K562 (cell line): ENCODE measurements around the gene AAK1. TPM values are rescaled to one million over a fixed set of nuclear protein-coding genes. Genes with fewer than 3 reads are reported as not detected.
A peak's percentile ranks its signal among the peaks of the same experiment; 100 is the strongest.

ENCODE experiments used
- CTCF ChIP-seq, 3 experiments: IDR thresholded peaks in 2 of 3; conservative IDR thresholded peaks in 1 of 3; 2 replicates each; pipeline ENCODE4 v1.5.1; 2011 to 2012; ENCODE audit warnings: low read length in 3 of 3, mild to moderate bottlenecking in 3 of 3, control low read depth in 2 of 3, improper control_type of control experiment in 1 of 3, inconsistent platforms in 1 of 3, low read depth in 1 of 3, mixed read lengths in 1 of 3, moderate library complexity in 1 of 3; ENCODE audit not compliant: insufficient read depth in 2 of 3
- CXXC5 ChIP-seq: fragments of 250-450 bp; sonication (Bioruptor Pico); IDR thresholded peaks from 2 replicates; pipeline ENCODE4 v1.8.0; 2022; ENCODE audit warnings: inconsistent platforms, mild to moderate bottlenecking, moderate library complexity
- DLX4 ChIP-seq: fragments of 250-450 bp; sonication (Bioruptor Pico); IDR thresholded peaks from 2 replicates; pipeline ENCODE4 v1.6.1; 2021; ENCODE audit warnings: mild to moderate bottlenecking
- MEF2D ChIP-seq: conservative IDR thresholded peaks from 2 replicates; pipeline ENCODE4 v1.6.1; 2016; ENCODE audit warnings: low read depth, missing genetic modification characterization, missing compliant biosample characterization
- POU5F1 ChIP-seq: fragments of 150-350 bp; IDR thresholded peaks from 2 replicates; pipeline ENCODE4 v1.6.1; 2014; ENCODE audit warnings: borderline replicate concordance, low read length, low read depth, mild to moderate bottlenecking; ENCODE audit not compliant: partially characterized antibody
- SLC30A9 ChIP-seq: fragments of 250-450 bp; sonication (Bioruptor Pico); IDR thresholded peaks from 2 replicates; pipeline ENCODE4 v1.8.0; 2022; ENCODE audit warnings: mild to moderate bottlenecking, moderate library complexity
- SRF ChIP-seq, 2 experiments: fragments of 250-450, 450-650 bp in 1 of 2; sonication (Bioruptor Pico) in 1 of 2; sonication (generic) in 1 of 2; formaldehyde crosslinking; IDR thresholded peaks; 2 replicates each; pipeline versions ENCODE4 v1.5.0 to v1.5.1; 2020 to 2022; ENCODE audit warnings: mild to moderate bottlenecking in 1 of 2, missing genetic modification reagents in 1 of 2
- USF2 ChIP-seq: sonication (generic); formaldehyde crosslinking; IDR thresholded peaks from 2 replicates; pipeline ENCODE4 v1.5.0; 2020; ENCODE audit warnings: missing genetic modification reagents
- XRCC4 ChIP-seq: IDR thresholded peaks from one replicate; pipeline ENCODE4 v1.6.1; 2011; ENCODE audit not compliant: insufficient read depth, insufficient read length; ENCODE audit errors: extremely low read depth
- ZNF449 ChIP-seq: fragments of 250-450 bp; sonication (Bioruptor Pico); IDR thresholded peaks from 2 replicates; pipeline ENCODE4 v1.8.0; 2022; ENCODE audit warnings: moderate library complexity, mild to moderate bottlenecking, inconsistent platforms
- ZNF57 ChIP-seq: fragments of 450-650 bp; formaldehyde crosslinking; IDR thresholded peaks from 2 replicates; pipeline ENCODE4 v1.4.0; 2020; ENCODE audit warnings: mild to moderate bottlenecking, moderate library complexity
- polyA plus RNA-seq, 8 experiments: library from polyadenylated mRNA; depleted of rRNA in 4 of 8; stranded (reverse) in 5 of 8; unstranded in 3 of 8; fragments of >200 nt; fragmentation: Nextera tagmentation in 2 of 8; fragmentation: Illumina TruSeq in 1 of 8; extraction: Ambion mirVana in 2 of 8; extraction: Trizol in 1 of 8; gene quantifications; 2 replicates each; pipeline versions ENCODE4 v1.2.1 to v1.2.3, GENCODE V29; 2011 to 2014; ENCODE audit warnings: inconsistent platforms in 1 of 8, missing spikeins in 1 of 8
- total RNA-seq, 7 experiments: library from RNA; depleted of rRNA in 6 of 7; stranded (reverse); fragments of >200 nt in 6 of 7; fragmentation: Illumina TruSeq in 2 of 7; extraction: Trizol in 2 of 7; gene quantifications; 2 replicates each; pipeline versions ENCODE4 v1.2.1 to v1.2.3, GENCODE V29; 2011 to 2021; ENCODE audit warnings: low replicate concordance in 1 of 7
- TF ChIP-seq, protein P1 (sequence below): fragments of 450-650 bp; formaldehyde crosslinking; conservative IDR thresholded peaks from 2 replicates; pipeline ENCODE4 v1.4.0; 2022; ENCODE audit warnings: mild to moderate bottlenecking, missing genetic modification characterization
- TF ChIP-seq, protein P2 (sequence below), 2 experiments: fragments of 450-650 bp in 1 of 2; IDR thresholded peaks; 2 replicates each; pipeline ENCODE4 v1.6.1; 2011 to 2017; ENCODE audit warnings: low read depth in 2 of 2, antibody characterized with exemption in 1 of 2, borderline replicate concordance in 1 of 2, low read length in 1 of 2, mild to moderate bottlenecking in 1 of 2, mixed read lengths in 1 of 2; ENCODE audit not compliant: control insufficient read depth in 1 of 2
- TF ChIP-seq, protein P3 (sequence below): sonication (generic); formaldehyde crosslinking; IDR thresholded peaks from 2 replicates; pipeline ENCODE4 v1.8.0; 2022; ENCODE audit warnings: mild to moderate bottlenecking, missing genetic modification reagents
- TF ChIP-seq, protein P4 (sequence below): fragments of 450-650 bp; IDR thresholded peaks from 2 replicates; pipeline ENCODE4 v1.6.1; 2016; ENCODE audit warnings: antibody characterized with exemption

Gene AAK1
- total and polyA plus RNA-seq, 9 of the 15 experiments (the other 6 are each of a cell fraction or from before 2014, with no cell fraction given), result 0.89 to 17.1 (median 6.0) TPM

DNA sequence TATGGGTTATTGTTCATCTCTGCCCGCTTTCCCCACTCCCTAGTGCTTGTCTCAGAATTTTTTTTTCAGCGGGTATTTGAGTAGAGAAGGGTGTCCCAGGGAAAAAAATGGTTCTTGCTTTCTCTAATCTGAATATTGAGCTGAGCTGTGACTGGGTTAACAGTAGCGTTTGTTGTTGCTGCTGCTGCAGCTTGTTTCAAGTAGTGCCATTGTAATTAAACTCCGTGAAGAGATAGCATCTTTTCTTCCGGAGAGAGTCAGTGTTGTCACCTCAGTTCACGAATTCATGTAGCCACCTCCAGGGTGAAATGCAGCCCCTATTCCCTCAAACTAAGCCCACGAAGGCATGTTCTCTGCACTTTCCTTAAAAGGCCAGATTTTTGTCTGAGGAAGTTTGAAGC, 1.5 kb upstream of the AAK1 start (continued):
- TF ChIP-seq ZNF449 (CRISPR knock-in tag) (no peak), USF2 (CRISPR knock-in tag) (no peak), DLX4 (no peak), XRCC4 (no peak), POU5F1 (no peak), MEF2D (0 out of 2 replicates have a peak, but pooled peaks have one; percentile 36), CXXC5 (CRISPR knock-in tag) (peak; percentile 44), CTCF (IDR thresholded peaks at IDR 0.05 in 2 of 3, conservative IDR thresholded peaks at IDR 0.05 in 1 of 3; ENCODE audit: insufficient read depth in 2 of 3, low read depth in 1 of 3, low read length in 3 of 3) (no peak), SLC30A9 (CRISPR knock-in tag) (no peak), ZNF57 (CRISPR knock-in tag) (no peak), SRF (CRISPR knock-in tag; IDR thresholded peaks at IDR 0.05) (peak in 1 of 2 experiments; percentile 31; a peak in 1 of 4 replicates)
- TF ChIP-seq, protein P1, sequence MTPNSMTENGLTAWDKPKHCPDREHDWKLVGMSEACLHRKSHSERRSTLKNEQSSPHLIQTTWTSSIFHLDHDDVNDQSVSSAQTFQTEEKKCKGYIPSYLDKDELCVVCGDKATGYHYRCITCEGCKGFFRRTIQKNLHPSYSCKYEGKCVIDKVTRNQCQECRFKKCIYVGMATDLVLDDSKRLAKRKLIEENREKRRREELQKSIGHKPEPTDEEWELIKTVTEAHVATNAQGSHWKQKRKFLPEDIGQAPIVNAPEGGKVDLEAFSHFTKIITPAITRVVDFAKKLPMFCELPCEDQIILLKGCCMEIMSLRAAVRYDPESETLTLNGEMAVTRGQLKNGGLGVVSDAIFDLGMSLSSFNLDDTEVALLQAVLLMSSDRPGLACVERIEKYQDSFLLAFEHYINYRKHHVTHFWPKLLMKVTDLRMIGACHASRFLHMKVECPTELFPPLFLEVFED (CRISPR knock-in tag), result no peak
- TF ChIP-seq, protein P2, sequence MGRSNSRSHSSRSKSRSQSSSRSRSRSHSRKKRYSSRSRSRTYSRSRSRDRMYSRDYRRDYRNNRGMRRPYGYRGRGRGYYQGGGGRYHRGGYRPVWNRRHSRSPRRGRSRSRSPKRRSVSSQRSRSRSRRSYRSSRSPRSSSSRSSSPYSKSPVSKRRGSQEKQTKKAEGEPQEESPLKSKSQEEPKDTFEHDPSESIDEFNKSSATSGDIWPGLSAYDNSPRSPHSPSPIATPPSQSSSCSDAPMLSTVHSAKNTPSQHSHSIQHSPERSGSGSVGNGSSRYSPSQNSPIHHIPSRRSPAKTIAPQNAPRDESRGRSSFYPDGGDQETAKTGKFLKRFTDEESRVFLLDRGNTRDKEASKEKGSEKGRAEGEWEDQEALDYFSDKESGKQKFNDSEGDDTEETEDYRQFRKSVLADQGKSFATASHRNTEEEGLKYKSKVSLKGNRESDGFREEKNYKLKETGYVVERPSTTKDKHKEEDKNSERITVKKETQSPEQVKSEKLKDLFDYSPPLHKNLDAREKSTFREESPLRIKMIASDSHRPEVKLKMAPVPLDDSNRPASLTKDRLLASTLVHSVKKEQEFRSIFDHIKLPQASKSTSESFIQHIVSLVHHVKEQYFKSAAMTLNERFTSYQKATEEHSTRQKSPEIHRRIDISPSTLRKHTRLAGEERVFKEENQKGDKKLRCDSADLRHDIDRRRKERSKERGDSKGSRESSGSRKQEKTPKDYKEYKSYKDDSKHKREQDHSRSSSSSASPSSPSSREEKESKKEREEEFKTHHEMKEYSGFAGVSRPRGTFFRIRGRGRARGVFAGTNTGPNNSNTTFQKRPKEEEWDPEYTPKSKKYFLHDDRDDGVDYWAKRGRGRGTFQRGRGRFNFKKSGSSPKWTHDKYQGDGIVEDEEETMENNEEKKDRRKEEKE (IDR thresholded peaks at IDR 0.05; ENCODE audit: borderline replicate concordance in 1 of 2, control insufficient read depth in 1 of 2, low read depth in 2 of 2, low read length in 1 of 2), result no peak
- TF ChIP-seq, protein P3, sequence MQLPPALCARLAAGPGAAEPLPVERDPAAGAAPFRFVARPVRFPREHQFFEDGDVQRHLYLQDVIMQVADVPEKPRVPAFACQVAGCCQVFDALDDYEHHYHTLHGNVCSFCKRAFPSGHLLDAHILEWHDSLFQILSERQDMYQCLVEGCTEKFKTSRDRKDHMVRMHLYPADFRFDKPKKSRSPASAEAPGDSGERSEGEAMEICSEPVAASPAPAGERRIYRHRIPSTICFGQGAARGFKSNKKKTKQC, result no peak
- TF ChIP-seq, protein P4, sequence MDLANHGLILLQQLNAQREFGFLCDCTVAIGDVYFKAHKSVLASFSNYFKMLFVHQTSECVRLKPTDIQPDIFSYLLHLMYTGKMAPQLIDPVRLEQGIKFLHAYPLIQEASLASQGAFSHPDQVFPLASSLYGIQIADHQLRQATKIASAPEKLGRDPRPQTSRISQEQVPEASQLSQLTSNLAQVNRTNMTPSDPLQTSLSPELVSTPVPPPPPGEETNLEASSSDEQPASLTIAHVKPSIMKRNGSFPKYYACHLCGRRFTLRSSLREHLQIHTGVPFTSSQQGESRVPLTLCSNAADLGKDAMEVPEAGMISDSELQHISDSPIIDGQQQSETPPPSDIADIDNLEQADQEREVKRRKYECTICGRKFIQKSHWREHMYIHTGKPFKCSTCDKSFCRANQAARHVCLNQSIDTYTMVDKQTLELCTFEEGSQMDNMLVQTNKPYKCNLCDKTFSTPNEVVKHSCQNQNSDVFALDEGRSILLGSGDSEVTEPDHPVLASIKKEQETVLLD, result no peak
